Measurements from ENCODE around the gene MKI67.
A peak's percentile ranks its signal among the peaks of the same experiment; 100 is the strongest.

The MKI67 gene

DNA sequence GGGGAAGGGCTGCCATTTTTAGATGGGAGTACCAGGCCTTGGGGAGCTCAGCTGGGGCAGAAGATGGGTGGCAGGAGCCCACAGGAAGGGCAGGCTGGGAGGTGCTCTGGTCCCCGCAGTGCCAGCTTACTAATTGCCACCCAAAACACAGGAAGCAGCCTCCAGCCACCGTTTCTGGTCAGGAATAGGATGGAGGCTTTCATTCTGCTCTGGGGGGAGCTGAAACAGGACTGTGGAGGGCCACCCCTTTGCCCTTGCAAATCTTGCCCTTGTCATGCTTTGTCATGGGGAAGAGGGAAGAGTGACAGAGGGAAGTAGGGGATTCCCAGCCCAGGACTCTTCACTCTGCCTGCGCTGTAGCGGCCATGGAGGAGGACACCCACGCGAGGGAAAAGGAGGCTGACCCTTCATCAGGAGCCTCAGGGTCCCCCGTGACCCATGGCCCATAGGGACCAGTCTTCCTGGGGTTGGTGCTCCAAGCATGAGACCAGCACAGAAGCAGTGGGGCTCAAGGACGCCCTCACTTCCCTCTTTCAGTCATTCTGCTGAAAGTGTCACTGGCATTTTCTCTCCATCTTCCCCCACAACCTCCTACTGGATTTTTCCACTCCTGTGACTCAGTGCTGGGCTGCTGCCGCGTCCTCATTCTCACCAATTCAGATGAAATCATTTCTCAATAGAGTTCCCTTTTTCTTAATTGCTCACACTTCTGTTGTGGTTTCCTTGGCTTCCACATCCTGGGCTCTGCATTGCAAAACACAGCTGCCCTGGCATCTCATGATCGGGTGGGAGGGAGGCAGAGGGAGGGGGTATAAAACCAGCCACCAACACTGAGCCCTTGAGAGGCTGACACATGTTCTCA, 61.9 kb downstream of the MKI67 start:
- peak; percentile 90 for DNase-seq (ENCODE audit: low spot score)

DNA sequence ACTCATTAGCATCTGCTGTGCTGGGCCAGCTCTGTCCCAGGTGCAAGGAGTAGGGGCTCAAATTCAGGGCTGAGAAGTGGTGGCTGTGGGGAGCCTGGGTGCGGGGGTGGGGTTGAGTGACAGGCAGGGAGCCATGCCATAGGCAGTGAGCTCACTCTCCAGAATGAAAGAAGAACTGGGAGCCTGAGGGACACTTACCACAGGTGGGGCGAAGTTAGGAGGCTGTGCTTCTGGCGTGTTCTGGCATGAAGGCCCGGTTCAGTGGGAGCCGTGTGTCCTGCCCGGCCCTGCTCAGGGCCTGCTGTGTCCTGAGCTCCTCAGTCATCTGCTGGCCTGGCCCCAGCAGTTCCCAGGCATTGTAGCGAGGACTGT, 62.5 kb downstream of the MKI67 start:
- DNase-seq (ENCODE audit: low spot score) = no peak

DNA sequence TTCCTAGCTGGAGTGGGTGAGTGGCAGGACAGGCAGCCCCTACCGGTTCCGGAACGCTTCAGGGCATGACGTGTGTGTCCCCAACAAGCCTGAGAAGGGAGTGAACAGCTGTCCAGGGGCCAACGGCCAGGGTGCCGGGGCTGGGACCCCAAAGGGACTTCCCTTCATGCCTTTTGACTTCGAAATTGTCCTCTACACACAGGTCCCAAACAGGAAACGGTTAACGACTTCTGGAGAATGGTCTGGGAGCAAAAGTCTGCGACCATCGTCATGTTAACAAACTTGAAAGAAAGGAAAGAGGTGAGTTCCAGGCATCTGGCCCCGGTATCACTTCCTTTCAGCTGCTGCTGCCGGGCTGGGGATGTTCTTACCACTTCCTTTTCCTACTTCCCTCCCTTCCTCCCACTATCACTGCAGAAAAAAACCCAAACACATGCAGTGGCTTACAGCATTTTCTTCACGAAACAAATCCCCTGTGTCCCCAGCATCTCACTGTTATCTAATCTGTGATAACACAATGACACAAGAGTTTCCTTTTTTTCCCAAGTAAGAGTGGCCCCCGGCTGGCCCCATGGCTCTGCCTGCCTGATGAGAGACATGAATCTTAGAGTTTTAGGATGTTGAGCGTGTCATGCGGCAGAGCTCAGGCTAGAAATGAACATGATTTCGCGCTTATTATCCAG, 63.2 kb downstream of the MKI67 start:
- peak; percentile 71 for DNase-seq (ENCODE audit: low spot score)

DNA sequence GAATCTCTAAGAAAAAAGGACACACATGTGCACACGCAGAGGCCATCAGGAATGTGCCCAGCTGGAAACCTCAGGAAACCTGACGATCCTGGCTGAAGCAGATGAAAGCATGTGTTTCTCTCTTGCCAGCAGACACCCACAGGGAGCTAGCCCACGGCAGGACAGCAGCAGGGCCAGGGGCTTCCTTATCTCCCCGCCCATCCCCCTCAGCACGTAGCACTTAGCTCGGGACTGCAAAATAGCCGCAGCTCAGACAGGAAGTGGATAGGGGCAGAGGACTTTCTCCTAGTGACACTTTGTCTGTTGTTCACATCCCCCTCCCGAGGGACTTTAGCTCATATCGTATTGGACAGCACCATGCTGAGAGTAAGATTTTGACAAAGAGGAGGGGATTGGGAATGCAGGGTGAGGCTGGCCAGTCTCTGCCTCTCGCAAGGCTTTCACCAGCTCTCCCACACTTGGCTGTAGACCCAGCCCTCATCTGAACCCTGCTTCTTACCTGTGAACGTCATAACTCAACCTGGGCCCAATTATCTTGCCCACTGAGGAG, 63.8 kb downstream of the MKI67 start:
- DNase-seq (ENCODE audit: low spot score) = no peak

DNA sequence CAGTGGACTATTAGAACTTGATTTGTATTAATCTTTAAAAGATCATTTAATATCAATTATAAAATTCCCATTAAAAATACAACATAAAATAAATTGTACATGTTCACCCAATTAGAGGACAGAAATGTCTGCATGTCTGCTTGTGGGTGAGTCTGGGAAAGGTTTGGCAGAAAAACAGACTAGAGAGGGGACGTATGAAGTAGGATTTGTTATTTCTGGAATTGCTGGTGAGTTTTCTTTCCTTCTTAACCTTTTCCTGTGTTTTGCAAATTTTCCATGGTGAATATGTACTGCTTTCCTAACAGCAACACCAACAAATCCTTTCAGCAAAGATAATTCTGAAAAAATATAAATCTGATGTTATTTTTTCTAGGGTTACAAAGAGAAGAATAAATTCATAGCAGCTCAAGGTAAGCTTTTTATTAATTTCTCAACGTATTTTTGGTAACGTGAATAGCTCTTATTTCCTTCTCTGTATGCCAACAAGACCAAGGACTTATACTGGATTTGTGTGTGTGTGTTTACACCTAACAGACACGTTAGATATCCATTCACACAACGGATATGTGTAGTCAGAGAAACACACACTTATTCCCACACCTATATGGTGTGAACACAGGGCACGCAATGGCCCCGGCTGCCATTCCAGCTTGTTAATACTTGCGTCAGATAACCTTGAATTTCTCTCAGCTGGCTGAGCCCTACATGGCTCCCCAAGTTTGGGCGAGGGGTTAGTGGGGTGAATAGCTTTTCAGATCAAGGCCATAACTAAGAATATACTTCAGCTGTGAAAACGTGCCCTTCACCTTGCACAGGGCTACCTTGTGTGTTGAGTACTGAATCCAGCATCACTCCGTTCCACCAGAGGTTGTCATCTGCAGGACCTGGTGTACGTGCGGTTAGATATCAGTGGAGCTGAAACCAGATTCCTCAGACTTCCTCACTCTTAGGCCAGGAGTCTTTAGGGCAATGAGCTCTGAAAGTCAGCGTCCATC, 64.6 kb downstream of the MKI67 start:
- no peak for DNase-seq (ENCODE audit: low spot score)

DNA sequence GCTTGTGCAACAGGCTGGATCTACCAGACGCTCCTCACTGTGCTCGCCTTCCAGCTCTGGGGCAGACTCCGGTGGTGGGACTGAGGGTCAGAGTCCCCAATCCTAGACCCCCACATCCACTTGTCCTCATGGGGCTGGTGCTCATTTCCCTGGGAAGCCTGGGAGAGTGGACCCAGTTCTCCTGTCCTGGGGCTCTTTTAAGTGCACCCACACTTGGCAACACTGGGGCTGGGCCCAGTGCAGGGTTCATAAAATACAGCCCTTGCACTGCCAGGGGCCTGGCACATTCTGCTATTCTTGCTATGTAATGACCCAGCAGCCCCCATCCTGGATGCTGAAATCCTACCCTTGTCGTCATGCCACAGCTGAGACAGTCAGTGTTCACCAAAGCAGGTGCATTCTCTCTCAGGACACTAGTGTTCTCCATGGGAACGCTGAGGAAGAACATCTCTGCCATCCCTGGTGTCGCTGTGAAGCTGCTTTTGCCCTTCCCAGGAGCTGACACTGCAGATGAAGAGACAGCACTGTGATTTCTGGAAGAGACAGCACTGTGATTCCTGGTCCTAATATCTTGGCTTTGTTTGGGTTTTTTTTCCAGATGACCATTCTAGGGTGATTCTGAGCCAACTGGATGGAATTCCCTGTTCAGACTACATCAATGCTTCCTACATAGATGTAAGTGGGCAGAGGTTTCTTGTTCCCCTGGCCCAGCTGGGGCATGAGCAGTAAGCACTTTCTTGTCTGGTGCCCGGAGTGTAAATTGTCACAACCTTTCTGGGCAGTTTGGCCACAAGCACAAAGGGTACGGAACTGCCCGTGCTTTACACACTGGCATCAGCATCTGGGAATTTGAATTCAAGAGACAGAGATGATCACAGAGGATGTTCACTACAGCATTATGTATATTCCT, 65.6 kb downstream of the MKI67 start:
- DNase-seq (ENCODE audit: low spot score) = no peak

DNA sequence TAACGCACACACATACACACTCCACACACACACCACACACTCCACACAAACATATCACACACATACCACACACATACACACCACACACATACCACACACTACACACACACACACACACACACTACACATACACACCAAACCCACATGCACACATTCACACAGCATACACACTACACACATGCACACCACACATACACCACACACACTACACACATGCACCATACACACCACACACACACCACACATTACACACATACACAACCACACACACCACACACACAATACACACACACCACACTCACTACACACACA, 66.3 kb downstream of the MKI67 start:
- DNase-seq (ENCODE audit: low spot score) = no peak

DNA sequence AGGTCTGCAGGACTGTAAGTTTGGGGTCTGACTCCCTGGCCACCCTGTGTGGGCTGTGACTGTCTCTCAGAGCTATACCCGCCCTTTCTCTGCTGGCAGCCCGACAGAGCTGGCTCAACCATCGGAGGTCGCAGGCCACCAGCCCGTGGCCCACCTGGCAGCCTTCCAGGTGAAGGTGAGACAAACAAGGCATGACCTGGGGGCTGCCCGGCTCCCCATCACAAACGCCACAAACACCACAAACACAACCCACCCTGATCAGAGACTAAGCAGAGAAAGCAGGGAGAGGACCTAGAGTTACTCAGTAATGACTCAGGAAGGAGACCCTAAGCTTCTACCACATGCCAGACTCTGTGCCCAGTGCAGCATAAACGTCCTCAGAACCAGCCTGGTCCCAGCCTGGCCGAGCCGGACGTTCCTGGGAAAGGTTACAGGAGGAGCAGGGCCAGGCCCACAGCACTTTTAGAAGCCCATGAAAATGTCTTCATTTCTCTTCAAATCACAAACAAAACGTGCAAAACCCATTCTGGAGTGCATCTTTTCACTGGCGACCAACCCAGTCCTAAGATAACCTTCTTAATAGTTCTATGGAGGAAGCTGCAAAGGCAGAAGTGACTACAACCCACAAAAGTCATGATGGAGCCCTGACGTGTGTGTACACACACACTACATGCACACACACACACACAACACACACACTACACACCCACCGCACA, 66.8 kb downstream of the MKI67 start:
- no peak for DNase-seq (ENCODE audit: low spot score)

DNA sequence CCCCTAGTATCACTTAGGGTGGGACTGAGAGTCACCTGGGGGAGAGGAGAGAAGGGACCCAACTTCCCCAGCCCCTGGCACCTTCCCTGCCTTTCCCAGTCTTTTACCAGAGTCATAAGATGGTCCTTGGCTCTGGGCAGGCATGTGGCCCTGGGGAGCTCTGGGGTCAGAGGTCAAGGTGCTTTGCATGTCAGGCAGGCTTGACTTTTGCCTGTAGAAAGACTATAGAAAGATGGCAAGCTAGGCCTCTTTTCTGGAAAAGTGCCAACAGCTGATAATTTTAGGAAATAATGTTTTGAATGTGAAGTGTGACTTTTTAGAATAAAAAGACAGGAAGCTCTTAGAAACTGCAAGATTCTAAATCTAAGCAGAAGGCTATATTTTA, 67.5 kb downstream of the MKI67 start:
- no peak for DNase-seq (ENCODE audit: low spot score)

DNA sequence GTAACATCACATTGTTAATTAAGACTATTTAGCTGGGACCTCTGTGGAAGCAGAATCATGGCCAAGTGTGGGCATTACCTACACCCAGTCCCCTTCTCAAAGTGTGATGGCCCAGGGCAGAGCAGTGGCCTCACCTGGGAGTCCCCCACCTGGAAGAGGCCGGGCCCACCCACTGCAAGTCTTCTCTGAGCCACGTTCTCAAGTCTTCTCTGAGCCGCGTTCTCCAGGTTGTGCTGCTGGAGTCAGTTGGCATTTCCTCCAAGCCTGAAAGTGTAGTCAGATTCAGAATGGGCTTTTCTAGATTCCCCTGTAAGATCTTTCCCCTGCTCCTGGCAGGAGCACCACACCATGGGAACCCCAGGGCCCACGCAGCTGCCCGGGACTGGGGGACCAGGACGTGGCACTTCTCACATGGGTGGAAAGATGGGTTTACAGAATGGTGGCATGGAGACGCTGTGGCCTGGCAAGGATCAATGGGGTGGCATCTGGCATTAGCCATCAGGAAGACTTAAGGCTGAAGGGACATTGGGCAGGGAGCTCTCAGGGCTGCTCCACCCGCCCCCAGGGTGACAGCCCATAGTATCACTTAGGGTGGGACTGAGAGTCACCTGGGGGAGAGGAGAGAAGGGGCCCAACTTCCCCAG, 68.0 kb downstream of the MKI67 start:
- no peak for DNase-seq (ENCODE audit: low spot score)

DNA sequence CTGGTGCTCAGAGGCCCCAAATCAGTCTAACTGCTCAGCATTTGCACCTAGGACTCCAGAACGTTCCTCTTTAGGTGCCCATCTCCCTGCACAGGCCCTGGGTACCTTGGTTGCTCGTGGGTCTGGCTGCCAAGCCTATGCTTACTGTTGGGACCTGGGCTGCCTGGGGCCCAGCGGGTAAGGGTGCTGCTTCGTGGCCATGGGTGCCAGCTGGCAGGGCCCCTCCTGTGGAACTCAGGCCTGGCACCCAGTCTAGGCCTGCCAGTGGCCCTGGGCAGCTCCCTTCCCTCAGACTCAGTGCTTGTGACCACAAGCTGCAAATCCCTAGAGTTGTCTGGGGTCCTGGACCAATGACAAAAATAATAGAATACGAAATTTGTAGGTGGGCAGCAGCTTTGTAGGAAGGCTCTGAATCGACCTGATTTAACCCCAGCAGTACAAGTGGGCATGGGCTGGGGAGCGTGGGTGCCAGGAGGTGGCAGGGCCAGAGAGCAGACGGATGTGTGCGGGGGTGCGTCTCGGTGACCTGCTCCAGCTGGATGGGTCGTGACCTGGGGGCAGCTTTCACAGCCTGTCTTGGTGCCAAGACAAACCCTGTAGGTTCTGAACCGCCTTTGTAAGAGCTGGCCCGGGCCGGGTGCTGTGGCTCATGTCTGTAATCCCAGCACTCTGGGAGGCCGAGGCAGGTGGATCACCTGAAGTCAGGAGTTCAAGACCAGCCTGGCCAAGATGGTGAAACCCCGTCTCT, 69.7 kb downstream of the MKI67 start:
- no peak for DNase-seq (ENCODE audit: low spot score)

DNA sequence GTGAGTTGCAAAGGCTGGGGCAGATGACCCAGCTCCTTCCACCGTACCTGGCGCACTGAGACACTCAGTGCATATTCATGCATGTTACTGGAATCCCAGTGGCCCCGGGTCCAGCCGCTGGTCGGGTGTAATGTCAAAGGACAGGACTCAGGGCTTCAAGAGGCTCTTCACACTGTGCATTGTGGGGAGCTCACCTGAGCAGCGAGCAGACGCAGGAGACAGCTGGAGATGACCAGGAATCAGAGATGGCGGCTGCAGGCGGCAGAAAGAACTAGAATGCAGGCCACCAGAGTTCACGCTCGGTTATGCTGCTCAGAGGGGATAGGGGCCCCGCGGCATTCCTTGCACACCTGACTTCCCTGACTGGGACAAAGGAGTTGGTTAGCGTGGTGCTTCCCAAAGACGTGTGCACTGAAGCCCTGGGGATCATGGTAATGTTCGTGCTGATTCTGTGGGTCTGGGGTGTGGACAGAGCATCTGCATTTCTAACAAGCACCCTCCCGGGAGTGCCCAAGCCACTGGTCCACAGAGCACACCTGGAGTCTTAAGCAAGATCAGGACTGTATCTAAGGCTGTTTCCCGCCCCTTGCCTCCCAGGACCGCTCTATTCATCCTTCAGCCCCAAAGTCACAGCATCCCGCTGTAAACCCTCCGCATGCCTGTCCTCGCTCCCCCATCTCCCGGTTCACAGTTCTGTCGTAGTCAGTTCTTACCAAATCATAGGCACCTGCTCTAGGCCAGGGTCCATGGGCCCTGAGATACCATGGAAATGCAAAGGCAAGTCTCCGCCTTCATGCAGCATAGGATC, 71.0 kb downstream of the MKI67 start:
- DNase-seq (ENCODE audit: low spot score) = no peak

DNA sequence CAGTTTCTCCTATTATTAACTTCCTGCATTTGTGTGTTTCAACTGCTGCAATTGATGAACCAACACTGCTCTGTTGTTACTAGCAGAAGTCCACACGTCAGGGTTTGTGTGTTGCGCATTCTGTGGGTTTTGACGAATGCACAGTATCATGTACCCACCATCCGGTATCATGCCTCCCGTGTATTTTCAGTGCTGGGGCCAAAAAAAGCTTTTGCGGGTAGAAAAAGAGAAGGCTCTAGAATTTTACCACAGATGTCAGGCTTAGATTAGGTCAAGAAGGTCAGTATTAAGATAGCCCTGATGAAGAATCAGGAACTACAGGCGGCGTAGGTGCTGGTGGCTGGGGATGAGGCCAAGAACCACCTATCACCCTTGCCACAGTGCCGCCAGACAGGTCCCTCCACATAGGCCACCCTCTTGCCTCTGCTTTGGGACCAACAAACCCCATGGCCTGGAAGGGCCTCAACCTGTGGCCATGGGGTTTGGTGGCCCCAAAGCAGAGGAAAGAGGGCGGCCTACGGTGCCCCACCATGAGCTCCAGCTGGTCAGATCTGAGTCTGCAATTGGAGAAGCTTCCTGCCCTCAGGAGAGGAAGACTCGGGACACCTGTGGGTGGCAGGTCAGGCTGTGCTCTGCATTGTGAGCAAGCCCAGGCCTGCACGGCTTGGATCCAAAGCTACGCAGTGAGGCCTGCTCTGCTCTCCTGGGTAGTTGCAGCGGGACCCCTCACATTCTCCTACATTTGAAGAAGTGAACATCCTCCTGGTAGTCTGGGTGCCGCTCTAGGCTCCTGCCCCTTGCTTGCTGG, 71.9 kb downstream of the MKI67 start:
- DNase-seq (ENCODE audit: low spot score) = no peak

DNA sequence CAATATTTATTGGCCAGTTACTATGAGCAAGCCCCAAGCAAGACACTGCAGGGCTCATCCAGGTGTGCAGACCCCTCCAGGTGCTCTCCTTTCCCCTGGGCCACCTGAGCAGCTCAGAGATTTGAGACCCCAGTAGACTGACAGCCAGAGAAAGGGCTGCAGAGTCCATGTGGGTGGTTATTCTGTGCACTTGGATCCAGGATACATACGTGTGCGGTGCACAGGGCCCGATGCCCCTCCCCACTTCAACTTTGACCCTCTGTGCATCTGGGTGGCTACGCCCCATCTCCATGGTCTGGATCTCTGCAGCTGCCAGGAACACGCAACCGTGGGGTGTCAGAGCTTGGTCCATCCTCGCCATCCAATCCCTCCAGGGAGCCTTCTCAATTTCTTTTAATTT, 72.9 kb downstream of the MKI67 start:
- DNase-seq (ENCODE audit: low spot score) = no peak

DNA sequence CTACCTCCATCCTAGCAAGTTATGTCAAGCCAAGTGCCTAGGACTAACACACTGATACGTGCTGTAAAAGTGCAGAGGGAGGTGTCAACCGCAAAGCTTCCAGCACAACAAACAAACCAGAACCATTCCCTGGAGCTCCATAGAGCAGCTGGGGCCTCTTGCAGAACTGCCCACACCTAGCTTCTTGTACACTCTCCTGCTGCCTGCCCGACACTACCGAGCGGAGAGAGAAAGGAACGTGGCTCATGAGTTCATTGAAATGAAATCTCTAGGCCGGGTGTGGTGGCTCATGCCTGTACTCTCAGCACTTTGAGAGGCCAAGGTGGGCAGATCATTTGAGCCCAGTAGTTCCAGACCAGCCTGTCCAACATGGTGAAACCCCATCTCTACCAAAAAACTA, 73.5 kb downstream of the MKI67 start:
- no peak for DNase-seq (ENCODE audit: low spot score)

DNA sequence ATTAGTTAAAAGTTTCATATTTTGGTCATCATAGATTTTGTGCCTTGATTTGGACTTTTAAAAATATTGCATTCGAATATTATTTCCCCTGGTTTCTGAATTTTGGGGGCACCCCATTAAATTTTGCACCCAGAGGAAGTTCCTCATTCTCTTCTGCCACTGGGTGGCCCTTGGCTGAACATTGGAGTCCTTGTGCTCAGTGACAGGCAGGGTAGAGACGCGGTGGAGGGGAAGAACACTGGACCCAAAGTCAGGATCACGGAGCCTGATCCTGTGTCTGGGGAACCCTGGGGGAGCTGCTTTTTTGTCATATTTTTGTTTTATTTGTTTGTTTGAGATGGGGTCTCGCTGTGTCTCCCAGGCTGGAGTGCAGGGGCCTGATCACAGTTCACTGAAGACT, 74.7 kb downstream of the MKI67 start:
- DNase-seq (ENCODE audit: low spot score) = no peak

DNA sequence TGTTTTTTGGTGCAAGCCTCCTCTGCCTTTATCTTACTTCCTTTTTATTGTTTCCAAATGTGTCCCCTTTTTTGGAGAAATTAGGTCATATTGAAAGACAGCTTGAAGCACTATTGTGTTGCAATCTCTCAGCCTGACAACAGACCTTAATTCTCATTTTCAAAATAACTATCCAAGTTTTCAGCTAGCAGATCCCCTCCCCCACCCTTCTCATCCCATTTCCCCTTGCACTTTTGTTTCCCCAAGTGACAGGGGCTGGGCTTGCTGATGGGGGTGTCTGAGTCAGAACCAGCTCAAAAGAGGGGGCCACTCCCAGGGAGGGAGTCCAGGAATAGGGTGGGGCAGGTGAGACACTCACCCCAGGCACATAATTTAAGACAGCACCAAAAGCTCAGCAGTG, 75.3 kb downstream of the MKI67 start:
- no peak for DNase-seq (ENCODE audit: low spot score)

DNA sequence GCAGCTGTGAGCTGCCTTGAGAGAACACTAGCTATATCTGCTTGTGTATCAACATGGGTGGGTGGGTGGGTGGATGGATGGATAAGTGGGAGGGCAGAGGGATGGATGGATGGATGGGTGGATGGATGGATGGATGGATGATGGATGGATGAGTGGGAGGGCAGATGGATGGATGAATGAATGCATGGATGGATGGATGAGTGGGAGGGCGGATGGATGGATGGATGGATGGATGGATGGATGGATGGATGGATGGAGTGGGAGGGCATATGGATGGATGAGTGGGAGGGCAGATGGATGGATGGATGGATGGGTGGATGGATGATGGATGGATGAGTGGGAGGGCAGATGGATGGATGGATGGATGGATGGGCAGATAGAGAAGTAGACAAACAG, 76.1 kb downstream of the MKI67 start:
- no peak for DNase-seq (ENCODE audit: low spot score)
